Activated CD4-positive, CD25-positive, alpha-beta regulatory T cell treated with anti-CD3 and anti-CD28 coated beads, Interleukin-2, amount 50 U/mL, for 16 hours (primary cell): ENCODE results near the gene PDCD7.
"Not testable (repeated sequence)": the region's sequence is repeated elsewhere in the genome, so short reads cannot be mapped to it uniquely, and the experiment has no call there.

ENCODE experiments used
- DNase-seq: peaks from one replicate; pipeline ENCODE4 v3.0.0-alpha.2; 2020; ENCODE audit warnings: low read depth, low spot score

Gene PDCD7

DNA sequence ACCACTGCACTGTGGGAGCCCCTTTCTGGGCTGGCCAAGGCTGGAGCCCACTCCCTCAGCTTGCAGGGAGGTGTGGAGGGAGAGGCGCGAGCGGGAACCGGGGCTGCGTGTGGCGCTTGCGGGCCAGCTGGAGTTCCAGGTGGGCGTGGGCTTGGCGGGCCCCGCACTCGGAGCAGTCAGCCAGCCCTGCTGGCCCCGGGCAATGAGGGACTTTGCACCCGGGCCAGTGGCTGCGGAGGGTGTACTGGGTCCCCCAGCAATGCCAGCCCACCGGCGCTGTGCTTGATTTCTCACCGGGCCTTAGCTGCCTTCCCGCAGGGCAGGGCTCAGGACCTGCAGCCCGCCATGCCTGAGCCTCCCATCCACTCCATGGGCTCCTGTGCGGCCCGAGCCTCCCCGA is 58.7 kb downstream of the PDCD7 start:
- not testable (repeated sequence) for DNase-seq

DNA sequence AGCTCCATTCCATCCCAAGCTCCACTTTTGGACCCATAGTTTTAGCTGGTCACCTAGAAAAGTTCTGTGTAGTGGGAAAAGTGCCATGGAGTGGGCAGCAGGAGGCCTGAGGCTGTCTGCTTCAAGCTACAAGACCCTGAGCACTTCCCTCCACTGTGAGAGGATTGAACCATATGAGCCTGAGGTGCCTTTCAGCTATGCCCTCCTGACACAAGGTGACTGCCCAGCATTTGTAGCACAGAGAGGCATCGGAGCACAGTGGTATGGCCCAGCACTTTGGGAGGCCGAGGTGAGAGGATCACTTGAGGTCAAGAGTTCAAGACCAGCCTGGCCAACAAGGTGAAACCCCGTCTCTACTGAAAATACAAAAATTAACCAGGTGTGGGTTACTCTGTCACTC is 61.0 kb downstream of the PDCD7 start:
- DNase-seq, result no peak

DNA sequence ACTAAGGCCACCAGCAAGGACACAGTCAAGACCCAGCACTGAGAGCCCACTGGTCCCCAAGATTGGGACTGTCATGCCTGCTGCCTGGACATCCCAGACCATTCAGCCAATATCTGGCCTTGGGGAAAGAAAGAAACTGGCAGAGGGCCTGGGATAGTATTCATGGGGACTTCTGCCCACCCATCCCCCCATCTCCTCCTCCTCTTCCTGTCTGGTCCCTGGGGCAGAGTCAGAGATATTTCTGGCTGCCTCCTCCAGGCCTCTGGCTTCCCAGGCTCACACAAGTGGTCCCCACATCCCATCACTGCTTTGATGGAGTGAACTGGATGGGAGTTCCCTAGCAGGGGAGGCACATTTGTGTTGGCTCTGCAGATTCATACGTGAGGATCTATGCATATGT is 61.6 kb downstream of the PDCD7 start:
- no peak for DNase-seq

DNA sequence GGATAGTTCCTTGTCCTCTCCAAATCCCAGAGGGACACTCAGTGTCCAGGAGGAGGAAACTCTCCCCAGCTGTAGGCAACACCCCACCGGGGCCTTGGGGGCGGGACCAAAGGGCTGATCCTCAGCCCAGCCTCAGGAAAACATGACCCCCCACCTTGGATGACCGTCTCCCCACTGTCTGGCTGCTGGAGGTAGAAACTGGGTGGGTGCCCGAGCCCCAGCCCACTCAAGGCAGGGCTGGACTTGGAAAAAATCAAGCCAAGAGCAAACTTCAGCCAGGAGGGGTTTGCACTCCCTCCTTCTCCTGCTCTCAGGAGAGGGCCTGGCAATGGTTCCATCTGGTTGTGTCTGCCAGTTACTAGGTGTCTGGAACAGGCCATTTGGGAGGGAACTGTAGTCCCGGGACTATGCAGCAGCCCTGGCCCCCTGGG is 62.2 kb downstream of the PDCD7 start:
- DNase-seq, result no peak

DNA sequence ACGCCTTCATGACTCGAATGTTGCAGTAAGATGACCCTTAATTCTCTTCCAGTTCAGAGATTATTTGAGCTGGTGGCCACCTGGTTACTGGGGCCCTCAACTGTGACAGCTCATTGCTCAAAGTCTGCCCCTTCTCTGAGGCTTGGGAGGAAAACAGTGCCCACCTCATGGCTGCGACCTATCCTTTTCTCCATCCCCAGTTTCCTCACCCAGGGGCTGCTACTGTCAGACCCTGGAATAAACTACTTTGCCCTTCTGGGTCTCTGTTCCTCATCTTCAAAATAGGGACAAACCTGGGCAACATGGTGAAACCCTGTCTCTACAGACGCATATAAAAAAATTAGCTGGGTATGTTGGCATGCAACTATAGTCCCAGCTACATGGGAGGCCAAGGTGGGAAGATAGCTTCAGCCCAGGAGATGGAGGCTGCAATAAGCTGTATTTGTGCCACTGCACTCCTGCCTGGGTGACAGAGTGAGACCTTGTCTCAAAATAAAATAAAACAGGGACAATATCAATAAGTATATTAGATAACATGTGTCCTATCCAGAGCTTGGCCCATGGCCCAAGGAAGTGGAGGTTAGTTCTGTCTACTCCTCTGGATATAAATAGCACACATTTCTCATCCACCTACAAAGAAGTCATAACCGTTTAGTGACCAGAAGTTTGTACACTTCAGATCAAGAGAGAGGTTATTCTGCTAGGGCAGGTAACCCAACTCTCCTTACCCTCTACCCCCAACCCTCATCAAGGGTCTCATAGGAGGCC is 63.6 kb downstream of the PDCD7 start:
- no peak for DNase-seq

DNA sequence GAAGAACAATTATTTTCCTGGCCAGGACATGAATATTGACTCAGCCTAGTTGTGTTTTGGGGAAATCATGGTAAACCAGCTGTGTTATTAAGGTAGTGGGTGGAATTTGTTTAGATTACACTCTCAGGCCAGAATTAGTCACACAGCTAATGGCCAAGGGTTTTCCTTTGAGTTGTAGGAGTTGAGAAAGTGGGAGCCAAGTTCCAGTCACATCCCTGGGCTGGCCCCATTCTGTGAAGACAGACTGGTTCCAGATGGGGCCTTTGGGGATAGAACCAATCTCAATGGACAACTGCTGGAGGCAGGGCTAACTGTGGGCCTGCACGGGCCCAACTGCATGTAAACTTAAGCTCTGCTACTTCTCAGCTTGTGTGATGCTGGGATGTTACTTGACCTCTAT is 64.4 kb downstream of the PDCD7 start:
- no peak for DNase-seq

DNA sequence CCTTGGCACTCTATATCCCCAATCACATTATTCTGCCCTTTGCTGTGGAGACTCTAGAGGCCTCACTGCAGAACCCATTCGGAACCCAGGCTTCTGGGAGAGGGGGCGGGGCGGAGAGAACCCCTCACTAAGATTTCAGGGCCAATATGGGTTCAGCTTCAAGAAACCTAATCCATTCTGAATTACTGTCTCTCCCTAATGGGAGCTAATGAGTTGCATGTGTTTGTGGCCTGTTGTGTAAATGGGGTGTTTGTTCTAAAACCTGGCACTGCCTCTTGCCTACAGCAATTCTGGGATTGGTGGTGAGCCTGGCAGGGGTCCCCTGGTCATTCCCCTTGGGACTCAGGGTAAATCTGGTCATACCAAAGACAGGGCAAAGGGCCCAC is 65.2 kb downstream of the PDCD7 start:
- DNase-seq, result no peak

DNA sequence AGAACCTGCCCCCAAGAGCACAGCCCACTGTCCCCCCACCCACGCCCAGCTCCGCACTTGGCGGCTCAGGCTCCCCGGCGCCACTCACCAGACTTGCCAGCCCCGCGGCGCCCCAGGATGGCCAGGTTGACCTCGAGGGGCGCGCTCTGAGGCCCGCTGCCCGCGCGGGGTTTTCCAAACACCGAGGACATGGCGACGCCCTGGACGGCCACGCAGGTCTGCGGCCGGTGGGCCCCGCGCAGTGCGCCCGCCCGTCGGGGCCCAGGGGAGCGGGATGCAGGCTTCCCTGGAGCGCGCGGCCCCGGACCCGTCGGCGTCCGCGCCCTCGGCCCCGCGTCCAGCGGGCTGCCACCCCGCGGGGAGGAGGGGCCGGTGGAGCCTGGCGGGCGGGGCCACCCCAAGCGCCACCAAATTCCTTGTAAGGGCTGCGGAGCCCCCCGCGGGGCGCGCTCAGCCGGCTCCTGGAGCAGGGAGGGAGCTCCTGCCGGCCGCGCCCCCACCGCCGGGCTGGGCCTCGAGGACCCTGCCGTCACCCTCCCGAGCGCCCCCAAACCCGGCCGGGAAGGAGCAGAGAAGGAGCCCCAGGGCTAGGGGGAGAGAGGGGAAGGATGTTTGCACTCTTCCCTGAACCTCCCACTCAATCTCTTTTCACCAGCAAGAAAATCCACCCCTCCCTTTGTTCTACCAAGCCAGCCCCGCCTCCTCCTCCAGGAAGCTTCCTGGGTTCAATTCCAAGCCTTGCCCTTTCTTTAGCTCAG is 65.8 kb downstream of the PDCD7 start, which contains the start of gene RASL12:
Gene RASL12 (minus strand): TSS at position 347 of the 758 bp plus-strand sequence. CDS start 156 bp downstream, at position 191.
- DNase-seq, result no peak
